ENCODE data around the gene MTMR10. TPM values are rescaled to one million over a fixed set of nuclear protein-coding genes. Genes with fewer than 3 reads are reported as not detected.

Gene MTMR10
- total and polyA plus RNA-seq, 3 donors from 2014 or later, result 27.0 to 36.6 (median 35.4) TPM

DNA sequence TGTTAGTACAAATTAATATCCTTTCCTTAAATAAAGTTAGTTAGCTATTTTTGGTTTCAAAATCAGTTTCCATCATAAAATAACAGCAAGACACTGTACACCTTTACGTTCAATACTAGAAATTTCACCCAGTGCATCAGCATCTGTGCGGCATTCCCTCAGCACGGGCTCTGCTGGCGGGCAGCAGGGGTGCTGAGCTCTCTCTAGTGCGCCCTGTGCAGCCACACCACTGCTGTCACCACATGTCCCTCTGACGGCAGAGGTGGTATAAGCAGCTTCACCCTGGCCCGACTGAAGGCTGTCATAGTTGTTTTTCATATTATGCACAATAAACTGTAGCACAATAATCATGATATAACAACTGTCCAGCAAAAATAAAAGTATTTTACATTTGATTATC is 52.3 kb downstream of the MTMR10 start:
- H3K27ac ChIP-seq, result no peak overlapping the region
- intact Hi-C loops (cut with DNase I; ENCODE audit: low total_unique reads), result no loop called here
- H3K9me3 ChIP-seq, result no peaks in the 10 kb centered on the region
- no peaks in the 10 kb centered on the region for H3K4me1 ChIP-seq
- TF ChIP-seq CTCF (IDR thresholded peaks at IDR 0.05) (no peak), POLR2A (IDR thresholded peaks at IDR 0.05) (no peak)
- no peaks in the 10 kb centered on the region for H3K27me3 ChIP-seq
- 93 to 97% methylated on average over 7 of the region's 7 CpGs for WGBS, 2 donors
- no peak overlapping the region for H3K4me3 ChIP-seq
- no peak for DNase-seq
- H3K36me3 ChIP-seq (ENCODE audit: low read depth, missing control alignments), result no peaks in the 10 kb centered on the region

DNA sequence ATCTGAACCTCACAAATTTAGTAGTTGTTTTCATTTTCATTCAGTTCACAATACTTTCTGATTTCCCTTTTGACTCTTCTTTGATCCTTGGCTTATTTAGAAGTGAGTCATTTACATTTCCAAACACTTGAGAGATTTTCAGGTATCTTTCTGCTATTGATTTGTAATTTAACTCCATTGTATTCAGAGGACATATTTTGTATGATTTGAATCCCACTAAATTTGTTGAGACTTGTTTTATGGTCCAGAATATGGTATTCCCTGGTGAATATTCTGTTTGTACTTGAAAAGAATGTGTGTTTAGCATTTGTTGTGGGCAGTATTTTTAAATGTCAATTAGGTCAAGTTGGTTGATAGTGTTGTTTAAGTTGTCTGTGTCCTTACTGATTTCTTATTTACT is 58.1 kb downstream of the MTMR10 start:
- H3K36me3 ChIP-seq (ENCODE audit: low read depth, missing control alignments), result no peaks in the 10 kb centered on the region
- intact Hi-C loops (cut with DNase I; ENCODE audit: low total_unique reads), result no loop called here
- H3K27me3 ChIP-seq, result no peaks in the 10 kb centered on the region
- no peak overlapping the region for H3K27ac ChIP-seq
- H3K4me1 ChIP-seq, result no peaks in the 10 kb centered on the region
- no peak for TF ChIP-seq CTCF (IDR thresholded peaks at IDR 0.05)
- no peak for TF ChIP-seq POLR2A (IDR thresholded peaks at IDR 0.05)
- no peaks in the 10 kb centered on the region for H3K9me3 ChIP-seq
- DNase-seq, result no peak
- no peak overlapping the region for H3K4me3 ChIP-seq

GRCh38 chr15:30930422-30930821 is 61.0 kb downstream of the MTMR10 start:
- H3K4me3 ChIP-seq, result no peak overlapping the region
- H3K27me3 ChIP-seq, result no peaks in the 10 kb centered on the region
- H3K4me1 ChIP-seq, result peaks cover 2% of the 10 kb centered on the region
- H3K27ac ChIP-seq, result no peak overlapping the region
- TF ChIP-seq POLR2A (IDR thresholded peaks at IDR 0.05), result no peak
- no peak for TF ChIP-seq CTCF (IDR thresholded peaks at IDR 0.05)
- intact Hi-C loops (cut with DNase I; ENCODE audit: low total_unique reads), result no loop called here
- no peaks in the 10 kb centered on the region for H3K9me3 ChIP-seq
- no peak for DNase-seq
- WGBS, 2 donors, result 90 to 98% methylated on average over 2 to 8 of the region's 8 CpGs
- H3K36me3 ChIP-seq (ENCODE audit: low read depth, missing control alignments), result no peaks in the 10 kb centered on the region

DNA sequence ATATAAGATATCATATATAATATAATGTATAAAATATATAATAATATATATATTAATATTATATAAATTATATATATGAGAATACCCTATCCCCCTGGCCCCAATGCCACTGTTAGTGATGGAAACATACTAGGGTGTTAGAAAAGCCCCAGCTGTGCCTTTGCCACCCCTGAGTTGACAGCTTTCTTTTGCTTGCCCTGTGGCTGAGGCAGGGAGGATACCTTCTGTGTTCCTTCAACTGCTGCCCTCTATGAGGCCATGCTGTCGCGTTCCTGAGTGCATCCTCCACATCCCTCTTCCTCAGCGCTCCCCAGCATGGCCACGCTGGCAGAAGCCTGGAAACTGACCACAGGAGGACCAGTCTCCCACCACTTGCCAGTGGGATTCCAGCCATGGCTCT is 61.4 kb downstream of the MTMR10 start:
- H3K27ac ChIP-seq, result no peak overlapping the region
- H3K9me3 ChIP-seq, result no peaks in the 10 kb centered on the region
- no peaks in the 10 kb centered on the region for H3K36me3 ChIP-seq (ENCODE audit: low read depth, missing control alignments)
- H3K4me1 ChIP-seq, result peaks cover 2% of the 10 kb centered on the region
- TF ChIP-seq POLR2A (IDR thresholded peaks at IDR 0.05) (no peak), CTCF (IDR thresholded peaks at IDR 0.05) (no peak)
- 84 to 92% methylated on average over 4 of the region's 4 CpGs for WGBS, 2 donors
- no peaks in the 10 kb centered on the region for H3K27me3 ChIP-seq
- no peak overlapping the region for H3K4me3 ChIP-seq
- intact Hi-C loops (cut with DNase I; ENCODE audit: low total_unique reads), result no loop called here
- no peak for DNase-seq

GRCh38 chr15:30929064-30929669 is 62.3 kb downstream of the MTMR10 start:
- no peak for DNase-seq
- no peaks in the 10 kb centered on the region for H3K36me3 ChIP-seq (ENCODE audit: low read depth, missing control alignments)
- intact Hi-C loops (cut with DNase I; ENCODE audit: low total_unique reads), result no loop called here
- H3K9me3 ChIP-seq, result no peaks in the 10 kb centered on the region
- H3K4me1 ChIP-seq, result peaks cover 2% of the 10 kb centered on the region
- TF ChIP-seq POLR2A (IDR thresholded peaks at IDR 0.05) (no peak), CTCF (IDR thresholded peaks at IDR 0.05) (no peak)
- 81 to 84% methylated on average over 9 to 10 of the region's 10 CpGs for WGBS, 2 donors
- no peaks in the 10 kb centered on the region for H3K27me3 ChIP-seq
- no peak overlapping the region for H3K4me3 ChIP-seq
- no peak overlapping the region for H3K27ac ChIP-seq
